ENCODE data around the gene CWC22. TPM values are rescaled to one million over a fixed set of nuclear protein-coding genes. Genes with fewer than 3 reads are reported as not detected.

The CWC22 gene
- total and polyA plus RNA-seq, 2 experiments from 2014 or later: 15.7 to 17.6 TPM

- H3K36me3 ChIP-seq (replicated peaks; ENCODE audit: insufficient read depth, low read depth): no peaks in the 10 kb centered on the region
- DNase-seq (ENCODE audit: low spot score): no peak
- no peaks in the 10 kb centered on the region for H4K20me1 ChIP-seq (ENCODE audit: insufficient read depth, poor library complexity, severe bottlenecking)
- H3K4me1 ChIP-seq (ENCODE audit: insufficient read depth): no peaks in the 10 kb centered on the region
- no peak overlapping the region for H3K4me2 ChIP-seq
- TF ChIP-seq CTCF (IDR thresholded peaks at IDR 0.05; ENCODE audit: poor library complexity): no peak
- no peak for TF ChIP-seq EZH2phosphoT487 (IDR thresholded peaks at IDR 0.05; ENCODE audit: low read depth, severe bottlenecking, unreplicated experiment)
- TF ChIP-seq EZH2 (IDR thresholded peaks at IDR 0.05; ENCODE audit: borderline replicate concordance): no peak
- H3K9me3 ChIP-seq (ENCODE audit: low read depth): no peaks in the 10 kb centered on the region
- H3K4me3 ChIP-seq: no peak overlapping the region
- H2AFZ ChIP-seq: no peak overlapping the region
- no peak overlapping the region for H3K27ac ChIP-seq
- 44% methylated on average over 2 of the region's 2 CpGs for WGBS (ENCODE audit: low lambda C conversion rate, missing lambda C conversion rate)
- no peaks in the 10 kb centered on the region for H3K79me2 ChIP-seq
- H3K27me3 ChIP-seq: no peaks in the 10 kb centered on the region
- no peaks in the 10 kb centered on the region for H3K9me2 ChIP-seq (replicated peaks; ENCODE audit: insufficient read depth)
Measured at GRCh38 chr2:179925713-179926112, 81.4 kb downstream of the CWC22 start.

- Histone ChIP-seq H2AFZ (no peak overlapping the region), H3K27me3 (no peaks in the 10 kb centered on the region), H3K4me3 (no peak overlapping the region), H4K20me1 (ENCODE audit: insufficient read depth, poor library complexity, severe bottlenecking) (no peaks in the 10 kb centered on the region), H3K4me1 (ENCODE audit: insufficient read depth) (no peaks in the 10 kb centered on the region), H3K4me2 (no peak overlapping the region), H3K36me3 (replicated peaks; ENCODE audit: insufficient read depth, low read depth) (no peaks in the 10 kb centered on the region), H3K9me3 (ENCODE audit: low read depth) (no peaks in the 10 kb centered on the region), H3K9me2 (replicated peaks; ENCODE audit: insufficient read depth) (no peaks in the 10 kb centered on the region), H3K27ac (no peak overlapping the region), H3K79me2 (no peaks in the 10 kb centered on the region)
- peak; percentile 16 for DNase-seq (ENCODE audit: low spot score)
- no peak for TF ChIP-seq EZH2 (IDR thresholded peaks at IDR 0.05; ENCODE audit: borderline replicate concordance)
- TF ChIP-seq EZH2phosphoT487 (IDR thresholded peaks at IDR 0.05; ENCODE audit: low read depth, severe bottlenecking, unreplicated experiment): no peak
- no peak for TF ChIP-seq CTCF (IDR thresholded peaks at IDR 0.05; ENCODE audit: poor library complexity)
Measured at GRCh38 chr2:179917272-179917671, 89.8 kb downstream of the CWC22 start.

GRCh38 chr2:179915395-179915992 lies 91.6 kb downstream of the CWC22 start:
- no peaks in the 10 kb centered on the region for H3K36me3 ChIP-seq (replicated peaks; ENCODE audit: insufficient read depth, low read depth)
- H4K20me1 ChIP-seq (ENCODE audit: insufficient read depth, poor library complexity, severe bottlenecking): no peaks in the 10 kb centered on the region
- H3K27me3 ChIP-seq: no peaks in the 10 kb centered on the region
- H3K4me1 ChIP-seq (ENCODE audit: insufficient read depth): no peaks in the 10 kb centered on the region
- no peak overlapping the region for H3K4me2 ChIP-seq
- H3K9me3 ChIP-seq (ENCODE audit: low read depth): no peaks in the 10 kb centered on the region
- no peaks in the 10 kb centered on the region for H3K9me2 ChIP-seq (replicated peaks; ENCODE audit: insufficient read depth)
- WGBS (ENCODE audit: low lambda C conversion rate, missing lambda C conversion rate): 11% methylated on average over 1 of the region's 1 CpG
- no peak overlapping the region for H3K4me3 ChIP-seq
- peak; percentile 4 for DNase-seq (ENCODE audit: low spot score)
- H3K27ac ChIP-seq: no peak overlapping the region
- H3K79me2 ChIP-seq: no peaks in the 10 kb centered on the region
- TF ChIP-seq EZH2 (IDR thresholded peaks at IDR 0.05; ENCODE audit: borderline replicate concordance) (no peak), CTCF (IDR thresholded peaks at IDR 0.05; ENCODE audit: poor library complexity) (no peak), EZH2phosphoT487 (IDR thresholded peaks at IDR 0.05; ENCODE audit: low read depth, severe bottlenecking, unreplicated experiment) (no peak)
- no peak overlapping the region for H2AFZ ChIP-seq
